ENCODE measurements around the gene RAD23A. TPM values are rescaled to one million over a fixed set of nuclear protein-coding genes. Genes with fewer than 3 reads are reported as not detected.

RAD23A gene
- total and polyA plus RNA-seq, 9 donors: 61.2 to 94.0 (median 86.7) TPM

GRCh38 chr19:12940897-12941296, 4.8 kb upstream of the RAD23A start:
- TF ChIP-seq EP300 (IDR thresholded peaks at IDR 0.05) (no peak), CTCF (IDR thresholded peaks at IDR 0.05) (no peak), POLR2A (IDR thresholded peaks at IDR 0.05) (no peak)
- WGBS, 3 donors: 75 to 87% (median 84%) methylated on average over 2 of the region's 2 CpGs
- intact Hi-C loops (cut with DNase I): no loop called here
- no peak for DNase-seq
- Histone ChIP-seq H3K9me3 (no peaks in the 10 kb centered on the region), H3K36me3 (no peaks in the 10 kb centered on the region), H3K4me3 (no peak overlapping the region), H3K27me3 (no peaks in the 10 kb centered on the region), H3K27ac (no peak overlapping the region), H3K4me1 (ENCODE audit: insufficient read depth) (peaks cover 5% of the 10 kb centered on the region)

- no peak overlapping the region for H3K4me3 ChIP-seq
- no peak for TF ChIP-seq CTCF (IDR thresholded peaks at IDR 0.05)
- TF ChIP-seq POLR2A (IDR thresholded peaks at IDR 0.05): no peak
- no peak for TF ChIP-seq EP300 (IDR thresholded peaks at IDR 0.05)
- no peaks in the 10 kb centered on the region for H3K36me3 ChIP-seq
- H3K4me1 ChIP-seq (ENCODE audit: insufficient read depth): peaks cover 2% of the 10 kb centered on the region
- peak in 1 of 5 donors; percentile 42 for DNase-seq
- no peak overlapping the region for H3K27ac ChIP-seq
- 75 to 82% (median 76%) methylated on average over 18 of the region's 18 CpGs for WGBS, 3 donors
- intact Hi-C loops (cut with DNase I): no loop called here
- H3K27me3 ChIP-seq: no peaks in the 10 kb centered on the region
- no peaks in the 10 kb centered on the region for H3K9me3 ChIP-seq
Observed at GRCh38 chr19:12943437-12944044, 2.1 kb upstream of the RAD23A start.

DNA sequence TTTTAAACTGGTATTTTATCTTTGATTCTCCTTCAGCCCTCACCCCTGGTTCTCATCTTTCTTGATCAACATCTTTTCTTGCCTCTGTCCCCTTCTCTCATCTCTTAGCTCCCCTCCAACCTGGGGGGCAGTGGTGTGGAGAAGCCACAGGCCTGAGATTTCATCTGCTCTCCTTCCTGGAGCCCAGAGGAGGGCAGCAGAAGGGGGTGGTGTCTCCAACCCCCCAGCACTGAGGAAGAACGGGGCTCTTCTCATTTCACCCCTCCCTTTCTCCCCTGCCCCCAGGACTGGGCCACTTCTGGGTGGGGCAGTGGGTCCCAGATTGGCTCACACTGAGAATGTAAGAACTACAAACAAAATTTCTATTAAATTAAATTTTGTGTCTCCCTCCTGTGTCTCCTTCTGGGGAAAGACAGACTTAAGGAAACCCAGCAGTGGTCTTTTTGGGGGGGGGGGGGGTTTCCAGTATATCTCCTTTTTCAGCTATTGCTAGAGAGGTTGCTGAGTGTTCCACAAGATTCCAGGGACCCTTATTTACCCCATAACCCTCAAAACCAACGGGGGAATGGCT, 1.5 kb upstream of the RAD23A start:
- intact Hi-C loops (cut with DNase I): no loop called here
- TF ChIP-seq CTCF (IDR thresholded peaks at IDR 0.05): no peak
- whole genome bisulfite sequencing, 3 donors: 52 to 73% (median 57%) methylated on average over 2 of the region's 2 CpGs
- no peak for DNase-seq
- no peaks in the 10 kb centered on the region for H3K9me3 ChIP-seq
- no peak overlapping the region for H3K27ac ChIP-seq
- peaks cover 2% of the 10 kb centered on the region for H3K4me1 ChIP-seq (ENCODE audit: insufficient read depth)
- no peak overlapping the region for H3K4me3 ChIP-seq
- no peaks in the 10 kb centered on the region for H3K36me3 ChIP-seq
- H3K27me3 ChIP-seq: no peaks in the 10 kb centered on the region

DNA sequence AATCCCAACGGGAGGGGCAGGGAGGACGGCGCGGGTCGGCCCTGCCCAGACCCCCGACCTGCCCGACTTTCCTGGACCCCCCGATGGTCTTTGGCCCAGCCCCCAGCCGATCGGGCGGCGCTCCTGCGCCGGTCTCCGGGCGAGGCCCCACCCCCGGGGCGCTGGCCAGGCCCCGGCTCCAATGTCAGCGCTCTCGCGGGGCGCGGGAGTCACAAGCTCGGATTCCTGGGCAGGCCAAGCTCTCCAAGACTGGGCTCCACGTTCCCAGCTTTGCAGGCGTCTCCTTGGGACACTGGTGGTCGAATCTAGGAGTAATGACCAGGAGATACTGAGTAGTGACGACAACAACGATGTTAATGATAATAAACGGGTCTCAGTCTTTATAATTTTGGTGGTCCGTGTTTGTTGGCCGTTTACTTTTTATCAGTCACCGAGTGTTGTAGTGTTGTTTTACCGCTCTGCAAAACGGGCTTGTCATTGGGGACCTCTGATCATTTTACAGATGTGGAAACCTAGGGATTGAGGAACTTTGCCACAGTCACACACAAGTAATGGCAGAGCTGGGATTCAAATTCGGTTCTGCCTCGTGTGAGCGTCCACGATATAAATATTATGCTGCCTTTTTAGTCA, 545 bp downstream of the RAD23A start:
- TF ChIP-seq POLR2A (IDR thresholded peaks at IDR 0.05) (no peak), EP300 (IDR thresholded peaks at IDR 0.05) (no peak), CTCF (IDR thresholded peaks at IDR 0.05) (no peak)
- Histone ChIP-seq H3K4me3 (peak overlapping the region; percentile 96), H3K27me3 (no peaks in the 10 kb centered on the region), H3K36me3 (no peaks in the 10 kb centered on the region), H3K27ac (peak overlapping the region; percentile 83 to 85), H3K4me1 (ENCODE audit: insufficient read depth) (no peaks in the 10 kb centered on the region), H3K9me3 (no peaks in the 10 kb centered on the region)
- DNase-seq: peak; percentile 53 to 79 (median 67)
- intact Hi-C loops (cut with DNase I): no loop called here
- WGBS, 3 donors: 0 to 1% (median 1%) methylated on average over 36 to 40 of the region's 40 CpGs
